GM12878 (cell line): ENCODE results near the gene CHCHD3.

Experiments used
- EZH2 ChIP-seq: IDR thresholded peaks from 2 replicates; pipeline ENCODE4 v1.6.1; 2012; ENCODE audit warnings: low read depth, mild to moderate bottlenecking, control low read depth, inconsistent platforms, low read length, borderline replicate concordance; ENCODE audit not compliant: control insufficient read depth
- MXI1 ChIP-seq: fragments of 150-350 bp; IDR thresholded peaks from 2 replicates; pipeline ENCODE4 v1.6.1; 2011; ENCODE audit warnings: low read depth, mild to moderate bottlenecking, inconsistent platforms, low read length, improper control_type of control experiment
- POLR2A ChIP-seq: IDR thresholded peaks from 2 replicates; pipeline ENCODE4 v1.6.1; 2011; ENCODE audit warnings: low read depth, mild to moderate bottlenecking, low read length
- SIN3A ChIP-seq: IDR thresholded peaks from 2 replicates; pipeline ENCODE4 v1.6.1; 2012; ENCODE audit warnings: low read depth, low read length, improper control_type of control experiment
- YY1 ChIP-seq: IDR thresholded peaks from 2 replicates; pipeline ENCODE4 v1.6.1; 2011; ENCODE audit warnings: low read depth, mild to moderate bottlenecking, low read length
- ZSCAN29 ChIP-seq: fragments of 450-650 bp; IDR thresholded peaks from 2 replicates; pipeline ENCODE4 v1.6.1; 2017; ENCODE audit warnings: mild to moderate bottlenecking, moderate library complexity
- TF ChIP-seq, protein P1 (sequence below), 3 experiments: IDR thresholded peaks in 2 of 3; conservative IDR thresholded peaks in 1 of 3; 2 replicates each; pipeline ENCODE4 v1.5.1; 2011; ENCODE audit warnings: low read depth in 3 of 3, low read length in 3 of 3, mild to moderate bottlenecking in 3 of 3, control low read depth in 2 of 3, moderate library complexity in 2 of 3, inconsistent platforms in 1 of 3, mixed read lengths in 1 of 3; ENCODE audit not compliant: control insufficient read depth in 2 of 3, insufficient read depth in 1 of 3; ENCODE audit errors: extremely low read depth in 1 of 3
- TF ChIP-seq, protein P2 (sequence below): IDR thresholded peaks from 2 replicates; pipeline ENCODE4 v1.6.1; 2012; ENCODE audit warnings: low read length, inconsistent platforms

DNA sequence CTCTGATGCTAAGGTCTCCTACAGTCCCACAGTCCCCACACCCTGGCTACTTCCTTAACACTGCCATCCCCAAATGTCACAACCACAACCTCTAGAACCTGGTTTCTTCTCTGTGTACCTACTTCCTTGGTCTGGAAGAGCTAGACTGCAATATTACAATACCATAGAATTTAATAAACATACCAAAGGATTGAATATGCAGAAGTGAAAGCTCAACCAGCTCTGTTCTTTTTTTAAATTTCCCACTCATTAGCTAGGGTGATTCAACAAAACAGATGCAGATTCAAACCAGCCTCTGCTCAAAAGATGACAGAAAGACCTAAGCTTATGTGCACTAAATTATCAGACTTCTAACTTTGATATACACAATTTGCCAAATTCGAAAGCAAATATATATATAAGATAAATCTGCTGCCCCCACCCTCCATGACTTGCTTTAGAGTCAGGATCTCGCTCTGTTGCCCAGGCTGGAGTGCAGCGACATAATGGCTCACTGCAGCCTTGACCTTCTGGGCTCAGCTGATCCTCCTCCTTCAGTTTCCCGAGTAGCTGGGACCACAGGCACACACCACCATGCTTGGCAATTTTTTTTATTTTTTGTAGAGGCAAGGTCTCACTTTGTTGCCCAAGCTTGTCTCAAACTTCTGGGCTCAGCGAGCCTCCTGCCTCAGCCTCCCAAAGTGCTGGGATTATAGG, 212.6 kb downstream of the CHCHD3 start:
- TF ChIP-seq, protein P1, sequence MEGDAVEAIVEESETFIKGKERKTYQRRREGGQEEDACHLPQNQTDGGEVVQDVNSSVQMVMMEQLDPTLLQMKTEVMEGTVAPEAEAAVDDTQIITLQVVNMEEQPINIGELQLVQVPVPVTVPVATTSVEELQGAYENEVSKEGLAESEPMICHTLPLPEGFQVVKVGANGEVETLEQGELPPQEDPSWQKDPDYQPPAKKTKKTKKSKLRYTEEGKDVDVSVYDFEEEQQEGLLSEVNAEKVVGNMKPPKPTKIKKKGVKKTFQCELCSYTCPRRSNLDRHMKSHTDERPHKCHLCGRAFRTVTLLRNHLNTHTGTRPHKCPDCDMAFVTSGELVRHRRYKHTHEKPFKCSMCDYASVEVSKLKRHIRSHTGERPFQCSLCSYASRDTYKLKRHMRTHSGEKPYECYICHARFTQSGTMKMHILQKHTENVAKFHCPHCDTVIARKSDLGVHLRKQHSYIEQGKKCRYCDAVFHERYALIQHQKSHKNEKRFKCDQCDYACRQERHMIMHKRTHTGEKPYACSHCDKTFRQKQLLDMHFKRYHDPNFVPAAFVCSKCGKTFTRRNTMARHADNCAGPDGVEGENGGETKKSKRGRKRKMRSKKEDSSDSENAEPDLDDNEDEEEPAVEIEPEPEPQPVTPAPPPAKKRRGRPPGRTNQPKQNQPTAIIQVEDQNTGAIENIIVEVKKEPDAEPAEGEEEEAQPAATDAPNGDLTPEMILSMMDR (IDR thresholded peaks at IDR 0.05 in 2 of 3, conservative IDR thresholded peaks at IDR 0.05 in 1 of 3; ENCODE audit: control insufficient read depth in 2 of 3, extremely low read depth in 1 of 3, insufficient read depth in 1 of 3, low read depth in 3 of 3, low read length in 3 of 3), result no peak
- TF ChIP-seq EZH2, result no peak
- no peak for TF ChIP-seq YY1
- no peak for TF ChIP-seq POLR2A
- no peak for TF ChIP-seq ZSCAN29
- TF ChIP-seq MXI1, result no peak
- TF ChIP-seq, protein P2, sequence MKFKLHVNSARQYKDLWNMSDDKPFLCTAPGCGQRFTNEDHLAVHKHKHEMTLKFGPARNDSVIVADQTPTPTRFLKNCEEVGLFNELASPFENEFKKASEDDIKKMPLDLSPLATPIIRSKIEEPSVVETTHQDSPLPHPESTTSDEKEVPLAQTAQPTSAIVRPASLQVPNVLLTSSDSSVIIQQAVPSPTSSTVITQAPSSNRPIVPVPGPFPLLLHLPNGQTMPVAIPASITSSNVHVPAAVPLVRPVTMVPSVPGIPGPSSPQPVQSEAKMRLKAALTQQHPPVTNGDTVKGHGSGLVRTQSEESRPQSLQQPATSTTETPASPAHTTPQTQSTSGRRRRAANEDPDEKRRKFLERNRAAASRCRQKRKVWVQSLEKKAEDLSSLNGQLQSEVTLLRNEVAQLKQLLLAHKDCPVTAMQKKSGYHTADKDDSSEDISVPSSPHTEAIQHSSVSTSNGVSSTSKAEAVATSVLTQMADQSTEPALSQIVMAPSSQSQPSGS, result no peak
- no peak for TF ChIP-seq SIN3A
